Panc1 (cell line): ENCODE data around the gene EPHB2.

ENCODE experiments used
- CTCF ChIP-seq: fragments of 450-650 bp; IDR thresholded peaks from 2 replicates; pipeline ENCODE4 v1.5.1; 2017; ENCODE audit warnings: mild to moderate bottlenecking
- POLR2AphosphoS5 ChIP-seq: IDR thresholded peaks from 2 replicates; pipeline ENCODE4 v1.6.1; 2012; ENCODE audit warnings: mild to moderate bottlenecking, low read depth, low read length, moderate library complexity
- REST ChIP-seq, 2 experiments: IDR thresholded peaks; 2 replicates each; pipeline ENCODE4 v1.6.1; 2011 to 2012; ENCODE audit warnings: low read depth in 2 of 2, control low read depth in 1 of 2, low read length in 1 of 2, mild to moderate bottlenecking in 1 of 2, moderate library complexity in 1 of 2; ENCODE audit not compliant: insufficient read depth in 1 of 2

GRCh38 chr1:22892789-22893188 lies 182.2 kb downstream of the EPHB2 start:
- TF ChIP-seq CTCF (no peak), REST (IDR thresholded peaks at IDR 0.05; ENCODE audit: insufficient read depth in 1 of 2, low read depth in 2 of 2, low read length in 1 of 2) (no peak), POLR2AphosphoS5 (no peak)
